ENCODE results near the gene PIRT. TPM values are rescaled to one million over a fixed set of nuclear protein-coding genes. Genes with fewer than 3 reads are reported as not detected.

PIRT gene
- total RNA-seq, 4 donors from 2014 or later, result not detected

DNA sequence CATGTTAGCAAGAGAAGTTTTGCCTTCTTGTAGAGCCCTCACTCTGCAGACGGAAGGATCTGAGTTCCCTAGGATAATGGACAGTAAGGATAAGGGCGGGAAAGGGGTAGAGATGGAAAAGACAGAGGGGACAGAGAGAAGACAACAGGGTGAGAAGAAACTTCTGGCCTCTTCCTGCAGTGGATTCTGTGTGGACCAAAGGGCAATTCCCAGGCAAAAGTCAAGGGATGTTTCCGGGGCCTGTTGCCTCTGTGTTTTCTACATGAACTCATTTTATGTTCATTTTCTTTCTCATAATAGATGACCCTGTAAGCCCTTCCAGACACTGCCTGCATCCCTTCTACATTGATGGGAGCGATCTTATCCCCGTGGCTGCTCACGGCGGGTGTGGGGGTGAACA, 33.3 kb downstream of the PIRT start:
- TF ChIP-seq, protein P1, sequence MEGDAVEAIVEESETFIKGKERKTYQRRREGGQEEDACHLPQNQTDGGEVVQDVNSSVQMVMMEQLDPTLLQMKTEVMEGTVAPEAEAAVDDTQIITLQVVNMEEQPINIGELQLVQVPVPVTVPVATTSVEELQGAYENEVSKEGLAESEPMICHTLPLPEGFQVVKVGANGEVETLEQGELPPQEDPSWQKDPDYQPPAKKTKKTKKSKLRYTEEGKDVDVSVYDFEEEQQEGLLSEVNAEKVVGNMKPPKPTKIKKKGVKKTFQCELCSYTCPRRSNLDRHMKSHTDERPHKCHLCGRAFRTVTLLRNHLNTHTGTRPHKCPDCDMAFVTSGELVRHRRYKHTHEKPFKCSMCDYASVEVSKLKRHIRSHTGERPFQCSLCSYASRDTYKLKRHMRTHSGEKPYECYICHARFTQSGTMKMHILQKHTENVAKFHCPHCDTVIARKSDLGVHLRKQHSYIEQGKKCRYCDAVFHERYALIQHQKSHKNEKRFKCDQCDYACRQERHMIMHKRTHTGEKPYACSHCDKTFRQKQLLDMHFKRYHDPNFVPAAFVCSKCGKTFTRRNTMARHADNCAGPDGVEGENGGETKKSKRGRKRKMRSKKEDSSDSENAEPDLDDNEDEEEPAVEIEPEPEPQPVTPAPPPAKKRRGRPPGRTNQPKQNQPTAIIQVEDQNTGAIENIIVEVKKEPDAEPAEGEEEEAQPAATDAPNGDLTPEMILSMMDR (IDR thresholded peaks at IDR 0.05; ENCODE audit: low read depth), result no peak

DNA sequence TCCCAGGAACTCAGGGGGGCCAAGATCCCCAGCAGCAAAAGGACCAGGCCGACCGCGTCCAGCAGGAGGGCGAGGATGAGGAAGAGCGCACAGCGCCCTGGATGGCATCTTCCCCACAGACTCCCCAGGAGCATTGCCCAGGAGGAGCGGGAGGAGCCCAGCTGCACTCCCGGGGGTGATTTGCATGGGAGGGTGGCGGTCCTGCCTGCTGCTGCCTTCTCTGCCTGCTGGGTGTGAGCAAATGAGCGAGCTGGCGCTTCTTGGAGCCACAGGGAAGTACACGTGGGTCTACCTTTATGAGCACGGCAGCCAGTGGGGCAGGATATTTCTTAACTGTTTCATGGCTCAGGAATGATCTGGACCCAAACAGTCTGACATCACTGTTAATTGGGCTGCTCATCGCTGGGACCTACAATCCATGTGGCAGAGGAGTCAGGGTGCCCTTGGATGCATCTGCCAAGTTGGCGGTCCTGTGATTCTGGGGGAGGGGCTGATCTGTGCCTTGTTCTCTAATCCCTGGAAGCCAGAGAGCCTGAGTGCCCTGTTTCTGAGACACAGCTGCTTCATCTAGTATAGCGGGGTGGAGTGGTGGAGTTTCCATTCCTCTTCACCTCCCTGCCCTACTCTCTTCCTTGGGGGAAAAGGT, 33.9 kb downstream of the PIRT start, which contains the start of gene TMEM238L:
TMEM238L (minus strand) TSS at position 270 of the 646 bp plus-strand sequence; CDS start at position 134, 136 bp downstream.
- TF ChIP-seq, protein P1 (IDR thresholded peaks at IDR 0.05; ENCODE audit: low read depth), result no peak

DNA sequence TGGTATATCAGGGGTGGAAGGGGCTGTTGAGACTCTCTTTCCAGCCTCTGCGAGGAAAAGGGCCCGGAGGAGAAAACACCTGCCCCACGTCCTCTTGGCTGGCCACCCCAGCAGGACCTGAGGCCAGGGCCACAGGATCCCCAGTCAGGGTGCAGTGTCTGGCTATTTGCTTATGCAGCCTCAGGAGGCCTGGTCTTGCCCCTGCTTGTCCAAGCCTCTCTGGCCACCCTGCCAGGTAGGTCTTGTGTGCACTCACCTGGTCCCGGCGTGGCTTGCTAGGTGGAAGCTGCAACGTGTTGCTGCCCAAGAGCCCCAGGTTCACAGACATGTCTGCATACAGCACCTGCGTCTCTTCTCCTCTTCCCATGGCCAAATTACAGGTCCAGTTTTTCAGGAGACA, 34.5 kb downstream of the PIRT start:
- TF ChIP-seq, protein P1 (IDR thresholded peaks at IDR 0.05; ENCODE audit: low read depth), result no peak

DNA sequence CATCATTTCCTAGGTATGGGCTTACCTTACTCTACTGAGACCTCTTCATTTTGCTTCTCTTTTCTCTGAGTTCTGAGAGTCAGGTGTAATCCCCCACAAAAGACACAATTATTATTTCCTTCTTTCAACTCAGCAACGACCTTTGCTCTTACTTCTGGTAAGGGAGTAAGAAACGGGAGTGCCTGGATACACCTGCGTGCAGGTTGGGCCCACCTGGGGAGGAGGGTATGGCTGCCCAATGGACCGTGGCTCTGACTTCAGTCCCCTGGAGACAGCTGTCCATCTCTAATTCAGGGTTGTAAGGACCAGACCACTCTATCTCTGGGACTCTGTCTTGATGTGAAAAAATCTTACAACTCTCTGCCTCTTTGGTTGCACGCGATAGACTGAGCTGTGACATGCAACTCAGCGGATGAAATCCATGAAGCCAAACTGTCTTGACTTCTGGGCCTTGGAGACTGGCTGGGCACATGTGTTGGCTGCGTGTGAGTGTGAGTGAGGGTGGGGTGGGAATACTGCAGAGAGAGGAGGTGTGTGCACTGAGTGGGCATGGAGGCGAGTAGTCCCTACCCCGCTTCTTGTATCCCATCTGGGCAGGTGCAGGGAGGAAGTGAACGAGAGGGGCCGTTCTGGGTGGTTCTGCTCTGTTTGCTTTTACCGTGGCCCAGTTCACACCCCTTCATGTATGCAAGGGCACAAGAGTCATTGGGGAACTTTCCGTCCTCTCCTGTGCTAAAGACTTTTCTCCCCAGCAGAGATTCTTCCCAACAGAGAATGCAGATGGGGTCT, 35.2 kb downstream of the PIRT start:
- TF ChIP-seq, protein P1 (IDR thresholded peaks at IDR 0.05; ENCODE audit: low read depth), result no peak

DNA sequence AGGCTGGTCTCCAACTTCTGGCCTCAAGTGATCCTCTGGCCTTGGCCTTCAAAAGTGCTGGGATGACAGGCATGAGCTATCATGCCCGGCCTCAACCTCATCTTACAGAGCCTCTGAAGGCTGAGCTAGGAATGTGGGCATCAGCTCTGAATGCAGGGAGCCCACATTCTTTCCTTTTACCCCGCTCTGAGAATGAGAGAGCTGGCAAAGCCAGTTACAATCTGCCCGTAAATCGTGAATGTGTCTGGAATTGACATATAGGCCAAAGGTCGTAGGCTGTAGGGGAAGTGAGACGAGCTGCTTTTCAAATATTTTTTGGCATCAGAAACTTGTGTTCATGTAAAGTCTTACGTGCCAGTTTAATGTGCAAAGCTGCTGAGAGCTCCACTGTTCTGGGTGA, 38.5 kb downstream of the PIRT start:
- TF ChIP-seq, protein P1 (IDR thresholded peaks at IDR 0.05; ENCODE audit: low read depth), result no peak

DNA sequence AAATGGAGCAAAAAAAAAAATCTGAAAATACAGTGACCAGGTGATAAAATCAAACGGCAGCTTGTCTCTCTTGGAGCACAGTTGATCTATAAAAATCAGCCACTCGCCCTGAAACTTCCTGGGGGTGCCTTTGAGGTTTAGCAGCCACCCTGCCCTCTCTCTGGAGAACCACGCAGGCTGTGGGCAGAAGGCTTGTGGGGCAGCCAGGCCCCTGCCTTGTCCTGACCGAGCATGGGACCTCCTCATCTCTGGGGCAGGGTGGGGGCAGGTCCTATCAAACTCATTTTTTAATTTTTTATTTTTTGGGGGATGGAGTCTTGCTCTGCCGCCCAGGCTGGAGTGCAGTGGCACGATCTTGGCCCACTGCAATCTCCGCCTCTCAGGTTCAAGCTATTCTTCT, 39.0 kb downstream of the PIRT start:
- TF ChIP-seq, protein P1 (IDR thresholded peaks at IDR 0.05; ENCODE audit: low read depth), result no peak

DNA sequence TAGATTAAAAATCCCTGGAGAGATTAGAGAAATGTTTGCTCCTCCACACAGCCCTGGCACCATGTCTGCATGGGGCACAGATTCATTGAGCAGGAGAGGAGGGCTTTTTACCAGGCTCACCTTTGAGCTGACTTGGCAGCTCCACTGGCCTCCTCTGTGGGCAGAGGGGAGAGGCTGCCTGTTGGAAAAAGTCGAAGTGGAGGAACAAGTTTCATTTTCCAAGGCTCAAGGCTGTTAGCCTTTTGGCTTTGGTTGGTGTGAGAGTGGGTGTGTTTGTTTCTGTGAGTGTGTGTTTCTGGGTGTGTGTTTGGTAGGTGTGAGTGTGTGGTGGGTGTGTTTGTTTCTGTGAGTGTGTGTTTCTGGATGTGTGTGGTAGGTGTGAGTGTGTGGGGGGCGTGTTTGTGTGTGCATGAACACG, 39.5 kb downstream of the PIRT start:
- TF ChIP-seq, protein P1 (IDR thresholded peaks at IDR 0.05; ENCODE audit: low read depth), result no peak
